ENCODE measurements around the gene SHISA5. TPM values are rescaled to one million over a fixed set of nuclear protein-coding genes. Genes with fewer than 3 reads are reported as not detected.

Gene SHISA5
- total RNA-seq, 1 donor from 2014 or later = 218 TPM

DNA sequence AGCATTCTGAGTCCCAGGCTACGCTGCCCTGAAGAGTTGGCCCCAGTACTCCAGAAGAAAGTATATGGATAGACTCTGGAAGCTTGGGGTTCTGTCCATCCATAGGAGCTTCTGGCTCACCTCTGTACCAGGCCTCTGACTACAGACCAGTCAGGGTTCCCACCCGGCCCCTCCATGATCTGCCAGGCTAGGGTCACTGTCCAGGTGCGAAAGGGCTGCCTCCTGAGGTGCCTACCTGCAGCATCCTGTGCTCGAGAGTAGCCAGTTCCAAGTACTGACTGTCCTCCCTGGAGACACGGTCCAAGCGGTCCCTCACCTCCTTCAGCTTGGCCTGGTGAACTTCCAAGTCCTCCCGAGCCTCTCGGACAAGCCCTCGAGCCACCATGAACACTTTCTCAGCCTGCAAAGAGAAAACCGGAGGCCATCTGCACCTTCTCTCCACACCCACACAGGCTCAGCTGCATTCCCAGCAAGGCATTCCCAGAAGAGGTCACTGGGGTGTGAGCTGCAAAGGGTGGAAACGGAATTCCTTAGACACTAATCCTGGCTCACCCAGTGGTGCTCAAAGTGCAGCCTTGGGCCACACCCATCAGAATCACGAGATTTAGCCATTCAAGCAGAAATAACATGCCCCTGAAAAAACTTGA is 70.4 kb downstream of the SHISA5 start:
- Histone ChIP-seq H3K4me1 (peaks cover 0 to 9% of the 10 kb centered on the region in 2 donors), H3K27me3 (no peaks in the 10 kb centered on the region), H3K36me3 (peaks cover 0 to 11% of the 10 kb centered on the region in 2 donors), H3K27ac (peak overlapping the region in 1 of 2 donors; percentile 62), H3K4me3 (no peak overlapping the region), H3K9me3 (no peaks in the 10 kb centered on the region)
- TF ChIP-seq, protein P1, sequence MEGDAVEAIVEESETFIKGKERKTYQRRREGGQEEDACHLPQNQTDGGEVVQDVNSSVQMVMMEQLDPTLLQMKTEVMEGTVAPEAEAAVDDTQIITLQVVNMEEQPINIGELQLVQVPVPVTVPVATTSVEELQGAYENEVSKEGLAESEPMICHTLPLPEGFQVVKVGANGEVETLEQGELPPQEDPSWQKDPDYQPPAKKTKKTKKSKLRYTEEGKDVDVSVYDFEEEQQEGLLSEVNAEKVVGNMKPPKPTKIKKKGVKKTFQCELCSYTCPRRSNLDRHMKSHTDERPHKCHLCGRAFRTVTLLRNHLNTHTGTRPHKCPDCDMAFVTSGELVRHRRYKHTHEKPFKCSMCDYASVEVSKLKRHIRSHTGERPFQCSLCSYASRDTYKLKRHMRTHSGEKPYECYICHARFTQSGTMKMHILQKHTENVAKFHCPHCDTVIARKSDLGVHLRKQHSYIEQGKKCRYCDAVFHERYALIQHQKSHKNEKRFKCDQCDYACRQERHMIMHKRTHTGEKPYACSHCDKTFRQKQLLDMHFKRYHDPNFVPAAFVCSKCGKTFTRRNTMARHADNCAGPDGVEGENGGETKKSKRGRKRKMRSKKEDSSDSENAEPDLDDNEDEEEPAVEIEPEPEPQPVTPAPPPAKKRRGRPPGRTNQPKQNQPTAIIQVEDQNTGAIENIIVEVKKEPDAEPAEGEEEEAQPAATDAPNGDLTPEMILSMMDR (IDR thresholded peaks at IDR 0.05) = no peak
- no peak for DNase-seq (ENCODE audit: low spot score in 2 of 2)
- intact Hi-C loops (cut with DNase I) = no loop called here

DNA sequence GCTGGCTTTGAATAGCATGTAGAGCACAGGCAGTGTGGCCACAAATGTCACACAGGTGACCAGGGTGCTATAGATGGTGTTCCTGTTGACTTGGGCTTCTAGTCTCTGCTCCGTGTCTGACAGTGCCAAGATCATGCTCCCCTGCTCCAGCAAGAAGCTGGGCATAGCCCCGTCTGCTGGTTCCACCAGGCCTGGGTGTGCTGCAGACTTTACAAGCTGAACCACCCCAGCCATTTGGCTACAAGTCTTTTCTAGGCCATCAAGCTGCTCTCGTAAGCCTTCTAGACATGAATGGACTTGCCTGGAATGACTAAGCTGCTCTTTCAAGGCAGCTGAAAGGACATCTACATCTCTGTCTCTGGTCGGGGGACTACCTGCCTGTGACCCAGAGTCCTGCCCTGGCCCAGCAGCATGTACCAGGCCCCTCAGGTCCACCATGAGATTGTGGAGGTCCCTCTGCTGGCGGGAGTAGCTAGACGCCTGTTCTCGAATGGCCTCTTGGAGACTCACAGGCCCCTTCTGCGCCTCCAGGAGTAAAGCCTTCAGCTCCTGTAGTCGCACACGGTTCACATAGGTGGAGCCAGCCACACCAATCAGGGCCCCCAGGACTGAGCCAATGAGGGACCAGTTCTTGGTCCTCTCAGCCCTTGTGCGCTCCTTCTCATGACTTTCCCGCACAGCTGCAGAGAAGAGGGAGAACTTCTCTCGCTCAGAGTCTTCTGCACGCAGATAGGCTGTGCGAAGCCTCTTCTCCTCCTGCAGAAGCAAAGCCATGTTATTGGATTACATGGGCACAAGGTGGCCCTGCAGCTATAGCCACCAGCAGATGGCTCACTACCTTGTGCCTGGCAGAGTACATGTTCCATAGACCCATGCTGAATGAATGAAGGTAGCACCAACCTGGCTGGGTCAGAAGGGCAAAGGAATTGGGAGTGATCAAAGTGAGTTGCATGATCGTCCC is 71.3 kb downstream of the SHISA5 start:
- Histone ChIP-seq H3K27me3 (no peaks in the 10 kb centered on the region), H3K4me3 (no peak overlapping the region), H3K36me3 (peaks cover 0 to 11% of the 10 kb centered on the region in 2 donors), H3K9me3 (no peaks in the 10 kb centered on the region), H3K4me1 (peaks cover 0 to 9% of the 10 kb centered on the region in 2 donors), H3K27ac (peak overlapping the region in 1 of 2 donors; percentile 30)
- intact Hi-C loops (cut with DNase I) = no loop called here
- TF ChIP-seq, protein P1 (IDR thresholded peaks at IDR 0.05) = no peak
- DNase-seq (ENCODE audit: low spot score in 2 of 2) = no peak

DNA sequence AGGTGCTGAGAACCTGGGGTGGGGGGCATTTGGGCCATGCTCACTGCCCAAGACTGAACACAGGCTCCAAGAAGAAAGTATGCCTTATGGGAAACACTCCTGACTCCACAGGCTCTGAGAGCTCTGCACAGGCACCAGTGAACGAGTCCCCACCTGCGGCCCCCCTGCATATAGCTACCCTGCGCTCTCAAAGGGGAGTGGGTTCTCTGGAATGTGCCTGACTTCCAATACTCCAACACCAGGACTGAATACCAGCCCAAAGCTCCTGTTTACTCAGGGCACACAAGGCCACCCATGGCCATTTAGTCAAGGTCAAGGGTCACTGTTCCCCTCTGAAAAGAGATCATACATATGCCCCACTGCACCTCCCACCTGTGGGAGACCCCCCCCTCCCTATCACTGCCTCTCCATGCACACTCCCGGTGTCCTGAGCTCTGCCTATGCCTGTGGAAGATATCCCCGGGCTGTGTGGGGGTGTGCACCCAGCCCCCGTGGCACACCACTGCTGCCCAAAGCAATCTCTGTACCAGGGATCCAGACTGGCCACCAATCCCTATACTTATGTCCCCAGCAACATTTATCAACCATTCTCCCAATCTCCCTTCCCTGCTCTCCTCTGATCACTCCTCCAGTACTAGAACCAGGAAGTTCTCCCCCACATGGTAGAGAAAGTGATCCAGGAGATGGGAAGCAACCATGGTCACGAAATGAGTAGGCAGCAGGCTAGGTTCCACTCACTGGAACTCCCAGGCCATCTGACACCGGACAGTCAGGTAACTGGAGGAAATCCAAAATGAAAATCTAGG is 72.5 kb downstream of the SHISA5 start:
- H3K4me1 ChIP-seq = peaks cover 3 to 13% of the 10 kb centered on the region in 2 donors
- intact Hi-C loops (cut with DNase I) = no loop called here
- peaks cover 0 to 11% of the 10 kb centered on the region in 2 donors for H3K36me3 ChIP-seq
- H3K27ac ChIP-seq = peak overlapping the region; percentile 95 to 98
- no peaks in the 10 kb centered on the region for H3K27me3 ChIP-seq
- no peak for DNase-seq (ENCODE audit: low spot score in 2 of 2)
- TF ChIP-seq, protein P1 (IDR thresholded peaks at IDR 0.05) = no peak
- H3K9me3 ChIP-seq = no peaks in the 10 kb centered on the region
- no peak overlapping the region for H3K4me3 ChIP-seq

DNA sequence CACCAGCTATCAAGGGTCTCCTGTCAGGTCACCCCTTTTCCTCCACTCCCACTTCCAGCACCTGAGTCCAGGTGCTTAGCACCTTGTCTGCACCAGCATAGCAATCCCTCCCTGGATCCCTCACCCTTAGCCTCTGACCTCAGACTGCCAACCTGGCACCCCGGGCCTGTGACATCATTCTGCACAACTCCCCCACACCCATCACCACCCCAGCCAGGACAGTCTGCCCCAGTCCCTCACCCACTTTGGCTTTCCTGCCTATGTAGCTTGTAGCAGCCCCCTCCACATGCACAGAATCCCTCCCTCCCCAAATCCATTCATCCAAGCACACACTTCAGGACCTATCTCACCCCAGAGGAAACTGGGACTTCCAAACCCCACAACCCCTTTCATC is 73.3 kb downstream of the SHISA5 start:
- TF ChIP-seq, protein P1 (IDR thresholded peaks at IDR 0.05) = no peak
- intact Hi-C loops (cut with DNase I) = no loop called here
- no peaks in the 10 kb centered on the region for H3K9me3 ChIP-seq
- peak overlapping the region; percentile 79 to 94 for H3K4me3 ChIP-seq
- peaks cover 8 to 20% of the 10 kb centered on the region in 2 donors for H3K4me1 ChIP-seq
- no peak for DNase-seq (ENCODE audit: low spot score in 2 of 2)
- H3K36me3 ChIP-seq = peaks cover 0 to 11% of the 10 kb centered on the region in 2 donors
- no peaks in the 10 kb centered on the region for H3K27me3 ChIP-seq
- peak overlapping the region; percentile 95 to 98 for H3K27ac ChIP-seq
